Spleen (tissue), 7 donors: ENCODE results near the gene SLC6A13.

Experiments
- POLR2AphosphoS5 ChIP-seq, 3 donors: sonication (generic); formaldehyde crosslinking; IDR thresholded peaks; one replicate each; pipeline ENCODE4 v1.5.1; 2017; ENCODE audit warnings: antibody characterized with exemption in 3 of 3
- TF ChIP-seq, protein P1 (sequence below), 11 experiments: fragments of 200-600 bp in 7 of 11; fragments of 450-650 bp in 4 of 11; sonication (generic) in 4 of 11; IDR thresholded peaks in 8 of 11; conservative IDR thresholded peaks in 3 of 11; 1 replicate in 7 of 11; 2 replicates in 4 of 11; pipeline versions ENCODE4 v1.4.0 to v1.8.0; 2016 to 2021; ENCODE audit warnings: antibody characterized with exemption in 11 of 11, inconsistent platforms in 4 of 11, mild to moderate bottlenecking in 1 of 11
- donor health status: DM: no; HTN: no; CAD: no; lungs with moderate emphysema.
- donor health status: DM: no; HTN: no; CAD: no.
- donor health status: DM: no; HTN: no; CAD: no.

GRCh38 chr12:228846-229200 is 33.8 kb downstream of the SLC6A13 start:
- no peak for TF ChIP-seq POLR2AphosphoS5 (IDR thresholded peaks at IDR 0.05)
- TF ChIP-seq, protein P1, sequence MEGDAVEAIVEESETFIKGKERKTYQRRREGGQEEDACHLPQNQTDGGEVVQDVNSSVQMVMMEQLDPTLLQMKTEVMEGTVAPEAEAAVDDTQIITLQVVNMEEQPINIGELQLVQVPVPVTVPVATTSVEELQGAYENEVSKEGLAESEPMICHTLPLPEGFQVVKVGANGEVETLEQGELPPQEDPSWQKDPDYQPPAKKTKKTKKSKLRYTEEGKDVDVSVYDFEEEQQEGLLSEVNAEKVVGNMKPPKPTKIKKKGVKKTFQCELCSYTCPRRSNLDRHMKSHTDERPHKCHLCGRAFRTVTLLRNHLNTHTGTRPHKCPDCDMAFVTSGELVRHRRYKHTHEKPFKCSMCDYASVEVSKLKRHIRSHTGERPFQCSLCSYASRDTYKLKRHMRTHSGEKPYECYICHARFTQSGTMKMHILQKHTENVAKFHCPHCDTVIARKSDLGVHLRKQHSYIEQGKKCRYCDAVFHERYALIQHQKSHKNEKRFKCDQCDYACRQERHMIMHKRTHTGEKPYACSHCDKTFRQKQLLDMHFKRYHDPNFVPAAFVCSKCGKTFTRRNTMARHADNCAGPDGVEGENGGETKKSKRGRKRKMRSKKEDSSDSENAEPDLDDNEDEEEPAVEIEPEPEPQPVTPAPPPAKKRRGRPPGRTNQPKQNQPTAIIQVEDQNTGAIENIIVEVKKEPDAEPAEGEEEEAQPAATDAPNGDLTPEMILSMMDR (IDR thresholded peaks at IDR 0.05 in 8 of 11, conservative IDR thresholded peaks at IDR 0.05 in 3 of 11): no peak
